Measurements from ENCODE around the gene MAU2.

- TF ChIP-seq CTCF (conservative IDR thresholded peaks at IDR 0.05; ENCODE audit: low read depth, low read length), result no peak
- TF ChIP-seq EZH2 (IDR thresholded peaks at IDR 0.05; ENCODE audit: borderline replicate concordance, low read depth, low read length, poor library complexity, severe bottlenecking), result no peak
Observed at GRCh38 chr19:19385131-19385895, 64.7 kb downstream of the MAU2 start.
